UCSD-AML1 (cell line): ENCODE results near the gene SCGB1A1.
"Not testable (repeated sequence)": the region's sequence is repeated elsewhere in the genome, so short reads cannot be mapped to it uniquely, and the experiment has no call there.

ENCODE experiments used
- DNase-seq: peaks from one replicate; lab custom pipeline; 2025; ENCODE audit not compliant: unreplicated experiment; lab: John Stamatoyannopoulos, UW

SCGB1A1 gene, protein sequence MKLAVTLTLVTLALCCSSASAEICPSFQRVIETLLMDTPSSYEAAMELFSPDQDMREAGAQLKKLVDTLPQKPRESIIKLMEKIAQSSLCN

DNA sequence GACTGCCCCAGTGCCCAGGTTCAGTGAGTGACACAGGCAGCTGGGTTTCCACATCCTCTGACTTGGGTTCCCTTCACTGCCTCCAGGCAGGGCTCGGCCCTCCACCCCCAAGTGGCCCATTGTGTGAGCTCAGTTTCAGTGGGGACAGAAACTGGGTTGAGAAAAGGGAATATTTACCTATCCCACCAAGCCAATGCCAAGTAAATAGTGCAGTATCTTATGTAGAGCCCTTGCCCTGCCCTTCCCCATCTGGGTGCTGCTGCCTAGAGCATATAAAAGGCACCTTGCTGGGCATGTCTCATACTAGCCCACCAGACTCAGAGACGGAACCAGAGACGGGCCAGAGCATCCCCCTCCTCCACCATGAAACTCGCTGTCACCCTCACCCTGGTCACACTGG is at the start of gene SCGB1A1:
Gene SCGB1A1 (plus strand): TSS at position 301 of the 400 bp plus-strand sequence. CDS start 63 bp downstream, at position 364.
- no peak for DNase-seq

DNA sequence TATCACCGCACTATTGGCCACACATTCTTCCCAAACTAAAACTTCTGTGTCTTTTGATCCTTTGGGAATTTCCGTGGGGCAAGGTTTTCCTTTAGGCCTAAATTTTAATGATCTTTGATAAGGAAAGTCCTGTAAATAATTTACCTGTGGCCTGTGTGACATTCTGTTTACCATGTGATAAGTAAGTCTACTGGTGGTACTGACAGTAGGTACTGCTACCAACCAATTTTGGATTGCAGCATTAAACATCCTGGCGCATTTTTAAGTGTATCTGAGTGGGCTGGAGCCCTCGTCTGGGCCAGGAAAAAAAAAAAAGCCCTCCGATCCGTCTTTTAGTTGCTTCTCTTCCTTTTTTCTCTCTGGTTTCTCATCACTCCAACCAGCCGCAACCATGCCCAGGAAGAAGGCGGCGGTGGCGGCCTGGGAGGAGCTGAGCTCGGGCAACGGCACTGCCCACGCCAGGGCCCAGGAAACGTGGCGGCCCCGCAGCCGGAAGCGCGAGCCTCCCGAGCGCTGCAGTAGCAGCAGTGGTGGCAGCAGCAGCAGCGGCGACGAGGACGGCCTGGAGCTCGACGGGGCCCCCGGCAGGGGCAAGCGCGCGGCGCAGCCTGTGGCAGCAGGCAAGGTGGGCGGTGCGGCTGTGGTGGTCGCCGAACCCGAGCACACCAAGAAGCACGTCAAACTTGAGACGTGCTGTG is 47.9 kb upstream of the SCGB1A1 start:
- peak; percentile 66 for DNase-seq

DNA sequence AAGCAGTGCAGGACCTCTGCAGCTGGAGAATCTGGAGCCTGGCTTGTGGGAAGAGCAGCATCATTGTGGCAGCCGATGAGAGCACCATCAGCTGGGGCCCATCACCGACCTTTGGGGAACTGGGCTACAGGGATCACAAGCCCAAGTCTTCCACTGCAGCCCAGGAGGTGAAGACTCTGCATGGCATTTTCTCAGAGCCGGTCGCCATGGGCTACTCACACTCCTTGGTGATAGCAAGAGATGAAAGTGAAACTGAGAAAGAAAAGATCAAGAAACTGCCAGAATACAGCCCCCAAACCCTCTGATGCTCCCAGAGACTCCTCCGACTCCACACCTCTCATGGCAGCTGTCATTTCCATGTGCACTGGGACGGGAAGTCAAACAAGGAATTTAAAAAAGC is 46.0 kb upstream of the SCGB1A1 start:
- DNase-seq = no peak

DNA sequence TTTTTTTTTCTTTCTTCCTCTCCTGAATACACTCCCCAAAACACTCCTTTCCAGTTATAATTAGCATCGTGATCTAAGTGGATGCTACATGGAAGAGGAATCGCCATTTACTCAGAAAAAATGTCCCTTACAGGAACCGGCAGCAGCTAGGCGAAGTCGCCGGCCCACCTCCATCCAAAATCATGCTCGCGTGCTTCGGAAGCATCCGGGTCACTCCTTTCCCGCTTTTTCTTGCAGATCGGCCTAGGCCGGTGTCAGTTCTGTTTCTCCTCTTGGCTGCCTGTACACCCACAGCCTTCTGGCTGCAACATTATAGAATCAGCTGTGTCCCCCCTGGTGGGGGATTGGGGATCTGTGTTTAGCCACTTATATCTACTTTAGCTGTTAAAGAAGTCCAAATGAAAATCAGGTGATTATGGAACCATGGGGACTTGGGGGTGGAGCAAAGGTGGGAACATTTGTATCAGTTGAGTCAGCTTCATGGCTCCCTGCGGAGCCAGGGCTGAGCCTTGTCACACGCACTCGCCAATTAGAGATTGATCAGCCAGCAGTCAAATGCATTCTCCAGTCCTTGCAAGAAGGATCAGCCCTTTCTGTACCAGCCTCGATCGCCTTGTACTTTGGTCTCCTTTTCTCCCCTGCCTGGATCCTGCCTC is 45.2 kb upstream of the SCGB1A1 start:
- no peak for DNase-seq

DNA sequence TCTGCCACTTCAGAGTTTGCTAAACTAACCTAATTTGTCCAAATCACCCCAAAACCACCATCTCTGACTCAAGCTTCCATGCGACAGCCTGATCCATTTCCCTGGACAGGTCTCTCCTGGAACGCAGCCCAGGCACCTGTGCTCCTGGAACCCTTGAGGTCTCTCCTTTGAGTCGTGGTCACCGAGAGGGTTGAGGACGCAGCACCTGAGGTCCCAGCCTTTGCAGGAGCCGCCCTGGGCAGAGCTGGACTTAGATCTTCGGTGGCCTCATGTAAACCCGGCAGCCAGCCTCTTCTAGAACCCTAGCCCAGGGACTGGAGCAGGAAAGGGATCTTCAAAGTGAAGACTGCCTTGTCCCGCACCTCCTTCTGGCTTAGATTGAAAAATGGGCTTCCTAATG is 44.0 kb upstream of the SCGB1A1 start:
- DNase-seq = no peak

DNA sequence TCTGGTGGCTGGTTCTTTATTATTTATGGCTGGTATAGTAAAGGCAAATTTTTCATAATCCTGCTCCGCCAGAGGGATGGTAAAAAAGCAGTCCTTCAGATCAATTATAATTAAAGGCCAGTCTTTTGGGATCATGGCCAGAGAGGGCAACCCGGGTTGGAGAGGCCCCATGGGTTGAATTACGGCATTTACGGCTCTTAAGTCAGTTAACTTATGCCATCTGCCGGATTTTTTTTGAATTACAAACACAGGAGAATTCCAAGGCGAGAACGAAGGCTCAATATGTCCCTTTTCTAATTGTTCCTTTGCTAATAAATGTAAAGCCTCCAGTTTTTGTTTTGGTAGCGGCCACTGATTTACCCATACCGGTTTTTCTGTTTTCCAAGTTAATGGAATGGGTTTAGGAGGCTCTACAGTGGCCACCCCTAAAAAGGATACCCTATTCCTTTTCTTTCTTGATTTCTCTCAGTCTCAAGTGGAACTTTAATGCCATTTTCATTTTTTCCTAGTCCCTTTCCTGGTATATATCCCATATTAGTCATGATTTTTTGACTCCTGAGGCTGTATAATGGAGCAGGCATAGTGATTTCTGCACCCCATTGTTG is 40.3 kb upstream of the SCGB1A1 start:
- DNase-seq = not testable (repeated sequence)

DNA sequence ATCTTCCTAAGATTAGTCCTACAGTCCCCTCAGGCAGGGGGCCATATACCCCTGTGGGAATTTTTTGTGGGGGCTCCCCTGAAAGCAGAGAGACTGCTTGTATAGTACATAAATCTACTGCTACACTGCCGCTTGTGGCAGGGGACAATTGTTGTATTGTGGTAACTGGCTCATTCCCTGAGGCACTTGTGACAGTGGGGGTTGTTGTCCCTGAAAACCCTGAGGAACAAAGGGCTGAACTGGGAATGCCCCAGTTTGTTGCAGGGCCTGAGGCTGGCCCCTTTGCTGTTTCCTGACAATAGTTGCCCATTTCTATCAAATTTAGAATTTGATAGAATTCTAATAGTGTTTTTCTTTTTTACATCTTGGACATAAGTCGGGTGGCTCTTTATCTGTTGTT is 39.2 kb upstream of the SCGB1A1 start:
- DNase-seq = not testable (repeated sequence)

DNA sequence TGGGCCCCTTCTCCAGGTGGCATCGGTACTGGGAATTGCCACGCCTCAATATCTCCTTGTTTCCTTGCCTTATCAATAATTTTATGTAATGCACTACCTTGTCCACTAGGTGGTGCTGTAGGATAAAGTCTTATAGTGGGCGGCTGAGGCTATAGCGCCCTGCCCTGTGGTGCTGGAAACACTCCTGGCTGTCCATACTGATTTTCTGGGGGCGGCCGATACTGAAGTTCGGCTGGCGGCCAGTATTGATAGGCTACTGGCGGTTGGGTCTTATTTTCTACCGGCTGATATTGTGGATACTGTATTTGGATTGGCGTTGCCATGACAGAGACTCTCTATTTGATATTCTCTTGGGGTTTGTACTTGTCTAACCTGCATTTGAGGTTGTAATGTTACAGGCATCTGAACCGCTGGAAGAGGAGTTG is 38.0 kb upstream of the SCGB1A1 start:
- peak; percentile 40 for DNase-seq

DNA sequence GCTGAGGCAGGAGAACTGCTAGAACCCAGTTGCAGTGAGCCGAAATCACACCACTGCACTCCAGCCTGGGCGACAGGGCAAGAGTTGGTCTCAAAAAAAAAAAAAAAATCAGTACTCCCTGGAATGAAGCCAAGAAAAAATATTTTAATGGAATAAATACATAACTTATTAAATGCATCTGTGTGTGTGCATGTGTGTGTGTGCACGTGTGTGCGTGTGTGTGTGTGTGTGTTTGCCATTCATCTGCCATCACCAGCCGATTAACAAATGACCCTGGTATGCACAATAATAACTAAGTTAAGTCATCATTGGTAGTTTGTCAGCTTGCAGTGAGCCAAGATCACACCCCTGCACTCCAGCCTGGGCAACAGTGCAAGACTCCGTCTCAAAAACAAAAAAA is 35.0 kb upstream of the SCGB1A1 start:
- no peak for DNase-seq

DNA sequence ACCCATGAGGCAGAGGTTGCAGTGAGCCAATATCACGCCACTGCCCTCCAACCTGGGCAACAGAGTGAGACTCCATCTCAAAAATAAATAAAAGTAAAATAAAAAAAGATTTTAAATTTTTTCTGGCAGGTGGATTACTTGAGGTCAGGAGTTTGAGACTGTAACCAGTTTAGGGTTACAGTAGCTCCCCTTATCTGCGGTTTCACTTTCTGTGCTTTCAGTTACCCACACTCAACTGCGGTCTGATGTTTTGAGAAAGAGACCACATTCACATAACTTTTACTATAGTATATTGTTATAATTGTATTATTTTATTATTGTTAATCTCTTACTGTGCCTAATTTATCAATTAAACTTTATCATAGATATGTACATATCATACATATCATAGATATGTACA is 32.8 kb upstream of the SCGB1A1 start:
- not testable (repeated sequence) for DNase-seq

DNA sequence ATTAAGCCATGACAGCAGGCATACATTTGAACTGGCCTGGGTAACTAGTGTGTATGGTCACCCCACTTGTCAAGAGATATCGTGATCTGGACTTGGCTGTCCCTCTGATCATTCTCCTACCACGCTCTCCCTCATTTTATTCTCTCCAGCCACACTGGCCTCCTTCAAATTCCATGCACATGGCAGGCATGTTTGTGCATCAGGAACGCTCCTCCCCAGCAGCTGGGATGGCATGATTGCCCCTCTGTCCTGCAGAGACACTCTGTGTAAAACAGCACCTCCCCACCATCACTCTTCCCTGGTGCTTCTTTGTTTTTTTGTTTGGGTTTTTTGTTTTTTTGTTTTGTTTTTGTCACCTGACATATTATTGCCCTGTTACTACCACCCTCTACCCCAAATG is 31.5 kb upstream of the SCGB1A1 start:
- no peak for DNase-seq

DNA sequence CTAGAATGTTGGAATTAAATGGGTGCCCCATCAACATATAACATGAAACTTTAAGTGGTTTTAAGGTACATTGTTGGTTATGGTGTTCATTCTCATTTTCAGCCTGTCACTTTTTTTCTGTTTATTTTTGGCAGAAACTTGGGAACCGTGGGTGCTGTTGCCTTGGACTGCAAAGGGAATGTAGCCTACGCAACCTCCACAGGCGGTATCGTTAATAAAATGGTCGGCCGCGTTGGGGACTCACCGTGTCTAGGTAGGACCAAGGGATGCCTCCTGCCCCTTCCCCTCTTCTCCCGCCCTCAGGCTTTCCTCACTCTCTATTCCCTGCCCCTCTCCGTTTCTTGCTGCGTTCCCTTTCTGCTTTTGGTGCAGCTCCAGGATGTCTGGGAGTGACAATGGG is 29.8 kb upstream of the SCGB1A1 start:
- no peak for DNase-seq

DNA sequence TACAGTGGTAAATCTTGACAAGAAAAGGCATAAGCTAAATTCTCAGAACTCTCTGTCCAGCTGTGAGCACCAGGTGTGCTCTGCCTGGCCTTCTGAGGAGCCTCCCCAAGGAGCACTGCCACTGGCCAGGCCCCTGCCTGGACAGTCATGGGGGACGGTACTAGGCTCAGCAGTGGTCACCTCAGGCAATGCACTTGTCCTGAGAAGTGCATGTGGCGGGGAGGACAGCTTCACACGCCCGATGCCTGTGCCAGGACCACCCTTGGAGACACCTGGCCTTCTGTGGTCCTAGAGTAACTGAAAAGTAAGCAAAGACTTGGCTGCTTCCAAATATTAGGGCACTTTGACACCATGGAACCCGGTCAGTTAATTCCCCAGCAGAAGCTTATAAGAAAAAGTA is 28.6 kb upstream of the SCGB1A1 start:
- DNase-seq = no peak

DNA sequence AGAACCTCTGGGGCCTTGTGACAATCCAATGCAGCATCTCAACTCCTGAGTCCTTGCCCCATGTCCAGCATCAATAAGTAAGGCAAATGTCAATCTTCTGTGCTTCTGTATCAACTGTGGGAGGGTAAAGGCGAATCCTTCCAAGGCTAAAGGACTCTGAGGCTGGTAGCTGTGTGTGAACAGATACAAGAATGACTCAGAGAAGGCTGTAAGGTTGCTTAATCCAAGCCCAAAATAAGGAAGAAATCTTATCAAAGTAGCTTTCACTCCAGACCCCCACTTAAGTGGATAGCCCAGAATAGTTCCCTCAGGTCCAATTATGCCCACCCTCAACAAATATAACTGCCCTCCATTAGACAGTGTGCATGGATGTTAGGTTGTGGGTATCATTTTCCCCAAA is 28.1 kb upstream of the SCGB1A1 start:
- DNase-seq = no peak

DNA sequence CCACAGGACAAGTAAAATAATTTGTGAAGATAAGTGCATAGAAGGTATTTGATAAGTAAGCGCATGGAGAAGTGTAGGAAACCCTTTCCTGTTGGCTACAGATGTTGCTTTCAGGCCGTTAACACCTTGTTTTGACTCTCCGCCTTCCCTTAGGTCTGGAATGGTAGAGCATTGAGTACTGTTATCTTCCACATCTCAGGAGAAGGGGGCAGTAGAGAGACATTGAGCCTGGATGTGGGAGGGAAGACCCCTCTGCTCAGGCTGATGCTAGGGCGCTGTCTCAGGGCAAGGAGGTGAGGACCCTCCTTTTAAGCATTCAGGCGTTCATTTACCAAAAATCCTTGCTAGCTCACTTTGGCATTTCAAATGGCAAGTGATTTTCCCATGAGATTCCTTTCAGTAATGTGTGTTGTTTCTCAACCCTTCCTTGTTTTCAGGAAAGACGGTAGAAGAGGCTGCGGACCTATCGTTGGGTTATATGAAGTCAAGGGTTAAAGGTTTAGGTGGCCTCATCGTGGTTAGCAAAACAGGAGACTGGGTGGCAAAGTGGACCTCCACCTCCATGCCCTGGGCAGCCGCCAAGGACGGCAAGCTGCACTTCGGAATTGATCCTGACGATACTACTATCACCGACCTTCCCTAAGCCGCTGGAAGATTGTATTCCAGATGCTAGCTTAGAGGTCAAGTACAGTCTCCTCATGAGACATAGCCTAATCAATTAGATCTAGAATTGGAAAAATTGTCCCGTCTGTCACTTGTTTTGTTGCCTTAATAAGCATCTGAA is 27.0 kb upstream of the SCGB1A1 start:
- no peak for DNase-seq

DNA sequence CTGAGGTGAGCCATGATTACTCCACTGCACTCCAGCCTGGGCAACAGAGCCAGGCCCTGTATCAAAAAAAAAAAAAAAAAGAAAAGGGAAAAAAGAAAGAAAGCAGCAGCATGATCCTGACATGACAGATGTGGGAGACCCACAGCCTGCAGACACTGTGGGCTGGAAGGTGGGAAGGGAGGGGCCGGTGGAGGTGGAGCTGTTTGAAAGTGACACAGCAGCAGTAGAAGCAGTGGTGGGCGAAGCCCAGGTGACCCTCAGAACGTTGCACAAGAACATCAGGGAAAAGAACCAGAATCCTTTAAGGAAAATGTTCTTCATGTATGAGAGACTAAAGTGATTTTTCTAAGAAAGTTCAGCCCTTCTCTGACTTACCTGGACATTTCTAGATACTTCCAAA is 26.3 kb upstream of the SCGB1A1 start:
- DNase-seq = no peak

DNA sequence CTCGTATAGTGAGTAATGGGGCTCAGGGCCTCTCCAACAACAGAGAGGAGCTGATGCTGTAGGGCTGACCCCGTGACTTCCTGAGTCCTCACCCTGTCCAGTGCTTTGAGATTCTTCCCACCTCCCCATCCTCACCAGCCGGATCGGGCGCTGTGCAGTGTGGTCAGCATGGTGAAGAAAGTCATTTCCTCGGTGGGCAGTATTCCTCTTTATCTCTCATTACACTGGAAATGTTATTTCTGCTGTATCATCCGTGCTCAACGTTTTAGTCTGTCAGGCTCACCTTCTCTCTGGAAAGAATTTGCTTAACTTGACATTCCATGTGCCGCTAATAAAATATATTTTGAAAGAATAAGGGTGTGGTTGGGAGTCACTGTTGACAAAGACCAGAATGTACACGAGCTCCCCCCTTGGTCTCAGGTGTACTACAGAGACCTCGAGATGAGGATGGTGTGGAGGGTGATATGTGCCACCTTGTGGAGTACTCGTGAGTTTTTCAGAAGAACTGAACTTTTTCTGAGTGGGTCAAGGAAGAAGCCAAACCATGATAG is 25.7 kb upstream of the SCGB1A1 start:
- DNase-seq = peak; percentile 52

DNA sequence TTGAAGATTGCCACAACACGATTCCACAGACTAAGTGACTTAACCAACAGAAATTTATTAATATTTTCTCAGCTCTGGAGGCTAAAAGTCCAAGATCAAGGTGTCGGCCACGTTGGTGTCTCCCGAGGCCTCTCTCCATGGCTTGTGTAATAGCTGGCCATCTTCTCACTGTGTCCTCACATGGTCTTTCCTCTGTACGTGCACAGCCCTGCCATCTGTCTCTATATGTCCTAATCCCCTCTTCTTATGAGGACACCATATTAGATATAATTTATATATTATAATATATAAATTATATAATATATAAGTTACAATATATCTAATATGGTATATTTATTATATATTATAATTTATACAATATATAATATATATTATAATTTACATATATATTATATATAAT is 25.1 kb upstream of the SCGB1A1 start:
- no peak for DNase-seq

DNA sequence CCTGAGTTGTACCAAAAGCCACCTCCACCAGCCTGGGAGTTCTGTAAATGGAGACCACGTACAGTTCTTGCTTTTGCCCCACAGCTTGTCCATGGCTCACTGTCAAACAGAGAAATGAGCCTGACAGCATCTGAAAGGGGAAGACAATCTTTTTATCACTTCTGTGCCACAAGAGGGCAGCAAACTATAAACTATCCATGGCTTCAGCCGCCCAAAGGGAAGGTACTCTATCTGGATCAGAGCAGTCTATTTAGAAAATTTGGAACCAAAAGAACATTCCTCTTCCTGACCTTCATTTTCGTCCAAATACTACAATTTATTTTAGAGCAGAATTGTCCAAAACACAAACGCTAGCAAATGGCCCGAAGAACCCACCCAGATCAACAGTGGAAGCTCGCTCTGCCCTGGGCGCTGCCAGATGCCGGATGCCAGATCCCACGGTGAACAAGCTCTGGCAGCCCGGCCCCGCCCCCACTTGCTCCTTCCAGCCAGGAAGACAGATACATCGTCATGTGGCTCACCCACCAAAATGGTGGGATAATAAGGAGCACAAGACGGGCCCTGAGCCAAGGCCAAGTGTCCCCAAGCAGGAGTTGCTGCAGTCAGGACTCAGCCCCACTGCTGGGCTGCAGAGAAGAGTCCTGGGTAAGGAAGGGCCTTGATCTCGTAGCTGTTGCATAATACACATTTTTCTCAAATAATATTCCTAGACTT is 23.9 kb upstream of the SCGB1A1 start:
- DNase-seq = peak; percentile 27

DNA sequence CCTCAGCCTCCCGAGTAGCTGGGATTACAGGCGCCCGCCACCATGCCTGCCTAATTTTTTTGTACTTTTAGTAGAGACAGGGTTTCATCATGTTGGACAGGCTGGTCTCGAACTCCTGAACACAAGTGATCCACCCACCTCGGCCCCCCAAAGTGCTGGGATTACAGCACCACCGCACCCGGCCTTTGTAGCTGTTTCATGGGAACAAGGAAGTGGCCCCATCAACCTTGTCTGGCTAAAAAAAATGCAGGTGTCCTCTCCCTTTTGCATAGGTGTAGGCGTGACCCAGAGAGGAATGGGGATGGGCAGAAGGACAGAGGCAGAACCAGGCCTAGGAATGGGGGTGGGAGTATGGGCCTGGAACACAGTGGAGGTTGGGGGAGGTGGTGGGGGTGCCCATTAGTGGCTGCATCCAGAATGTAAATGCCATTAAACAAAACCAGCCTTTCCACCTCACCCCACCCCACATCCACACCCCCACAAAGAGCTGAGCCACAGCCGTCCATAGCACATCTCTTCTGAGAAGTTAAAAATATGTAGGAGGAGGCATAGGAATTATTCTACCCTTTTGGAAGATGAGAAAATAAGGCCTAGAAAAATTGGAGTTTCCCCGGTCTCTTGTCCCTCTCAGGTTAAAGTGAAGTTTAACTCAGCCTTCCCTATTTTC is 22.8 kb upstream of the SCGB1A1 start:
- no peak for DNase-seq
